ENCODE measurements around the gene B4GALT4. TPM values are rescaled to one million over a fixed set of nuclear protein-coding genes. Genes with fewer than 3 reads are reported as not detected.

The B4GALT4 gene
- polyA plus RNA-seq, 1 of the 3 experiments (the other 2 are of a cell fraction) = 15.7 TPM

- TF ChIP-seq TAF1 (IDR thresholded peaks at IDR 0.05; ENCODE audit: borderline replicate concordance, low read depth, low read length) (no peak), RFX5 (IDR thresholded peaks at IDR 0.05; ENCODE audit: low read length) (no peak), PBX3 (IDR thresholded peaks at IDR 0.05) (no peak), GATA2 (CRISPR knock-in tag; IDR thresholded peaks at IDR 0.05) (no peak), FOXM1 (IDR thresholded peaks at IDR 0.05; ENCODE audit: low read depth) (no peak)
These were observed 5.5 kb downstream of the B4GALT4 start (continued) for GRCh38 chr3:119235151-119235550.

- Histone ChIP-seq H3K36me3 (replicated peaks in 1 of 2; ENCODE audit: control insufficient read depth in 1 of 2, insufficient read depth in 2 of 2, low read length in 1 of 2) (peaks cover 55 to 65% of the 10 kb centered on the region in 2 experiments), H4K20me1 (ENCODE audit: insufficient read depth) (no peaks in the 10 kb centered on the region; the same call in 1 of the 2 replicates), H3K4me3 (ENCODE audit: low read depth in 2 of 2, low read length in 1 of 2) (no peak overlapping the region), H3K27me3 (ENCODE audit: insufficient read depth) (no peaks in the 10 kb centered on the region), H3F3A (replicated peaks; ENCODE audit: insufficient read depth) (peaks cover 24% of the 10 kb centered on the region), H3K4me1 (ENCODE audit: control insufficient read depth in 1 of 2, insufficient read depth in 2 of 2, low read depth in 1 of 2, low read length in 1 of 2) (peaks cover 3 to 8% of the 10 kb centered on the region in 2 experiments; a peak in 3 of 4 replicates), H3K9me2 (no peaks in the 10 kb centered on the region; the same call in 1 of the 2 replicates), H2AFZ (ENCODE audit: low read depth) (no peak overlapping the region), H3K27ac (ENCODE audit: low read depth in 2 of 2, low read length in 1 of 2) (peak overlapping the region in 1 of 2 experiments; percentile 66; a peak in 2 of 4 replicates), H3K4me2 (peak overlapping the region; percentile 18; the same call in 1 of the 2 replicates), H3K9ac (peak overlapping the region; percentile 16; the same call in 1 of the 2 replicates), H3K9me3 (no peaks in the 10 kb centered on the region), H3K79me2 (ENCODE audit: insufficient read depth) (peaks cover 47% of the 10 kb centered on the region)
- TF ChIP-seq REST (IDR thresholded peaks at IDR 0.05; ENCODE audit: low read depth, low read length) (no peak), YY1 (IDR thresholded peaks at IDR 0.05; ENCODE audit: low read depth) (no peak), GABPA (IDR thresholded peaks at IDR 0.05; ENCODE audit: low read depth) (no peak), FOSL2 (IDR thresholded peaks at IDR 0.05; ENCODE audit: borderline replicate concordance, low read depth) (no peak), NFIC (IDR thresholded peaks at IDR 0.05; ENCODE audit: borderline replicate concordance) (no peak), EZH2phosphoT487 (IDR thresholded peaks at IDR 0.05; ENCODE audit: borderline replicate concordance, low read depth) (no peak), FOXM1 (IDR thresholded peaks at IDR 0.05; ENCODE audit: low read depth) (no peak), RFX5 (IDR thresholded peaks at IDR 0.05; ENCODE audit: low read length) (no peak), MXI1 (IDR thresholded peaks at IDR 0.05; ENCODE audit: low read depth, low read length) (no peak), USF2 (IDR thresholded peaks at IDR 0.05; ENCODE audit: borderline replicate concordance, low read depth, low read length) (no peak), MAX (IDR thresholded peaks at IDR 0.05; ENCODE audit: low read depth) (no peak), RAD21 (IDR thresholded peaks at IDR 0.05; ENCODE audit: low read length) (no peak), ELF1 (IDR thresholded peaks at IDR 0.05) (no peak), CTCF (IDR thresholded peaks at IDR 0.05) (no peak), IRF3 (IDR thresholded peaks at IDR 0.05; ENCODE audit: low read depth, low read length) (no peak), RXRA (IDR thresholded peaks at IDR 0.05; ENCODE audit: borderline replicate concordance, low read depth) (no peak), MEF2A (IDR thresholded peaks at IDR 0.05; ENCODE audit: borderline replicate concordance, low read depth) (no peak), TEAD4 (IDR thresholded peaks at IDR 0.05; ENCODE audit: borderline replicate concordance, insufficient read depth) (no peak), FOXJ3 (CRISPR knock-in tag; IDR thresholded peaks at IDR 0.05) (no peak), POLR2AphosphoS5 (IDR thresholded peaks at IDR 0.05; ENCODE audit: low read depth, low read length) (no peak)
- ChIA-PET CTCF (interaction anchor here (0.6 kb wide), 1 partner anchor 90 kb away, joined by 3 read pairs; no protein-coding TSS in a partner anchor), POLR2A (no interaction called here)
- WGBS (ENCODE audit: low lambda C conversion rate) = 96% methylated on average over 1 of the region's 1 CpG
- DNase-seq = no peak
These were observed 6.1 kb downstream of the B4GALT4 start for GRCh38 chr3:119234610-119235009.
